ENCODE results near the gene HDGF. TPM values are rescaled to one million over a fixed set of nuclear protein-coding genes. Genes with fewer than 3 reads are reported as not detected.
A peak's percentile ranks its signal among the peaks of the same experiment; 100 is the strongest.

Gene HDGF
- total and polyA plus RNA-seq, 2 of the 8 experiments (the other 6 are each of a cell fraction or from before 2014, with no cell fraction given), result 145 to 391 TPM

GRCh38 chr1:156704930-156705320 is 46.5 kb downstream of the HDGF start (continued):
- no peak for TF ChIP-seq ATF3 (IDR thresholded peaks at IDR 0.05; ENCODE audit: insufficient read depth, low read depth, low read length)
- TF ChIP-seq KDM5A (IDR thresholded peaks at IDR 0.05; ENCODE audit: low read length), result no peak
- TF ChIP-seq USF2 (IDR thresholded peaks at IDR 0.05; ENCODE audit: low read length), result no peak
- no peak for TF ChIP-seq ZNF274 (IDR thresholded peaks at IDR 0.05; ENCODE audit: borderline replicate concordance, extremely low read depth, low read length)
- TF ChIP-seq SIN3A (conservative IDR thresholded peaks at IDR 0.05 in 1 of 2, IDR thresholded peaks at IDR 0.05 in 1 of 2; ENCODE audit: low read depth in 1 of 2, low read length in 2 of 2), result no peak
- TF ChIP-seq PHF8 (conservative IDR thresholded peaks at IDR 0.05; ENCODE audit: low read depth, low read length), result no peak
- no peak for TF ChIP-seq CHD7 (IDR thresholded peaks at IDR 0.05; ENCODE audit: insufficient replicate concordance, low read length)
- TF ChIP-seq BACH1 (IDR thresholded peaks at IDR 0.05; ENCODE audit: low read length), result no peak; the same call in 1 of the 2 replicates
- no peak for TF ChIP-seq SIRT6 (IDR thresholded peaks at IDR 0.05; ENCODE audit: low read length)
- peak; percentile 30; the same call in 1 of the 2 replicates for TF ChIP-seq MAX (IDR thresholded peaks at IDR 0.05)

Measured in H1 (cell line).